ENCODE measurements around the gene EFNA4. TPM values are rescaled to one million over a fixed set of nuclear protein-coding genes. Genes with fewer than 3 reads are reported as not detected.
A peak's percentile ranks its signal among the peaks of the same experiment; 100 is the strongest.

EFNA4 gene
- total and polyA plus RNA-seq, 4 donors = 1.8 to 4.7 (median 3.3) TPM

- TF ChIP-seq, protein P1, sequence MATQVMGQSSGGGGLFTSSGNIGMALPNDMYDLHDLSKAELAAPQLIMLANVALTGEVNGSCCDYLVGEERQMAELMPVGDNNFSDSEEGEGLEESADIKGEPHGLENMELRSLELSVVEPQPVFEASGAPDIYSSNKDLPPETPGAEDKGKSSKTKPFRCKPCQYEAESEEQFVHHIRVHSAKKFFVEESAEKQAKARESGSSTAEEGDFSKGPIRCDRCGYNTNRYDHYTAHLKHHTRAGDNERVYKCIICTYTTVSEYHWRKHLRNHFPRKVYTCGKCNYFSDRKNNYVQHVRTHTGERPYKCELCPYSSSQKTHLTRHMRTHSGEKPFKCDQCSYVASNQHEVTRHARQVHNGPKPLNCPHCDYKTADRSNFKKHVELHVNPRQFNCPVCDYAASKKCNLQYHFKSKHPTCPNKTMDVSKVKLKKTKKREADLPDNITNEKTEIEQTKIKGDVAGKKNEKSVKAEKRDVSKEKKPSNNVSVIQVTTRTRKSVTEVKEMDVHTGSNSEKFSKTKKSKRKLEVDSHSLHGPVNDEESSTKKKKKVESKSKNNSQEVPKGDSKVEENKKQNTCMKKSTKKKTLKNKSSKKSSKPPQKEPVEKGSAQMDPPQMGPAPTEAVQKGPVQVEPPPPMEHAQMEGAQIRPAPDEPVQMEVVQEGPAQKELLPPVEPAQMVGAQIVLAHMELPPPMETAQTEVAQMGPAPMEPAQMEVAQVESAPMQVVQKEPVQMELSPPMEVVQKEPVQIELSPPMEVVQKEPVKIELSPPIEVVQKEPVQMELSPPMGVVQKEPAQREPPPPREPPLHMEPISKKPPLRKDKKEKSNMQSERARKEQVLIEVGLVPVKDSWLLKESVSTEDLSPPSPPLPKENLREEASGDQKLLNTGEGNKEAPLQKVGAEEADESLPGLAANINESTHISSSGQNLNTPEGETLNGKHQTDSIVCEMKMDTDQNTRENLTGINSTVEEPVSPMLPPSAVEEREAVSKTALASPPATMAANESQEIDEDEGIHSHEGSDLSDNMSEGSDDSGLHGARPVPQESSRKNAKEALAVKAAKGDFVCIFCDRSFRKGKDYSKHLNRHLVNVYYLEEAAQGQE (IDR thresholded peaks at IDR 0.05) = peak; percentile 57
- TF ChIP-seq JUND (IDR thresholded peaks at IDR 0.05) = peak in 1 of 2 donors; percentile 50
- peak; percentile 48 for TF ChIP-seq TAF1 (conservative IDR thresholded peaks at IDR 0.05)
- no peak for TF ChIP-seq NR2F2 (IDR thresholded peaks at IDR 0.05)
- peak; percentile 97 for TF ChIP-seq SP1 (IDR thresholded peaks at IDR 0.05)
These were observed 44.0 kb downstream of the EFNA4 start (continued) for GRCh38 chr1:155107309-155108264.

DNA sequence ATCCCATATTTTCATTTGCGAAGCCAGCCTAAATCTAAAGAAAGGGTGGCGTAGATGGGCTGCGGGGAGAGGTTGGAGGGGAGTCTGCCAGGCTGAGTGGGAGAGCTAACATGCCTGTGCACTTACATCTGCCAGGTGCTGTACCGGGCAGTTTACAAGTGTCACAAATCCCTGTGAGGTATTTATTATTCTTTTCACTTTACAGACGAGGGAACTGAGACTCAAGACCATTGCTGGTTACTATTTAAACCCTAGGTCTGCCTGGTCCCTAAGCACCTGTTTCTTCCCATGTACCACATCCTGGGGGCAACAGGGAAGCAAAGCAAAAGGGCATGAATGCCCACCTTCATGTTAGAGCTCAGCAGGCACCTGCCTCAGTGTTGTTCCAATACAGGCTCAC, 44.8 kb downstream of the EFNA4 start:
- TF ChIP-seq FOXA2 (IDR thresholded peaks at IDR 0.05) (no peak), ZBTB33 (IDR thresholded peaks at IDR 0.05) (no peak), GABPA (IDR thresholded peaks at IDR 0.05 in 1 of 2, conservative IDR thresholded peaks at IDR 0.05 in 1 of 2) (no peak), SP1 (IDR thresholded peaks at IDR 0.05) (no peak), RAD21 (IDR thresholded peaks at IDR 0.05) (no peak), EGR1 (IDR thresholded peaks at IDR 0.05; ENCODE audit: low read depth in 2 of 2) (no peak), FOXA1 (IDR thresholded peaks at IDR 0.05) (no peak), RXRA (IDR thresholded peaks at IDR 0.05) (no peak), YY1 (IDR thresholded peaks at IDR 0.05) (no peak), NR2F2 (IDR thresholded peaks at IDR 0.05) (no peak), JUND (IDR thresholded peaks at IDR 0.05) (no peak), HNF4A (conservative IDR thresholded peaks at IDR 0.05) (no peak), MAX (IDR thresholded peaks at IDR 0.05) (no peak), TAF1 (conservative IDR thresholded peaks at IDR 0.05) (no peak), HNF4G (IDR thresholded peaks at IDR 0.05) (no peak)
- TF ChIP-seq, protein P2, sequence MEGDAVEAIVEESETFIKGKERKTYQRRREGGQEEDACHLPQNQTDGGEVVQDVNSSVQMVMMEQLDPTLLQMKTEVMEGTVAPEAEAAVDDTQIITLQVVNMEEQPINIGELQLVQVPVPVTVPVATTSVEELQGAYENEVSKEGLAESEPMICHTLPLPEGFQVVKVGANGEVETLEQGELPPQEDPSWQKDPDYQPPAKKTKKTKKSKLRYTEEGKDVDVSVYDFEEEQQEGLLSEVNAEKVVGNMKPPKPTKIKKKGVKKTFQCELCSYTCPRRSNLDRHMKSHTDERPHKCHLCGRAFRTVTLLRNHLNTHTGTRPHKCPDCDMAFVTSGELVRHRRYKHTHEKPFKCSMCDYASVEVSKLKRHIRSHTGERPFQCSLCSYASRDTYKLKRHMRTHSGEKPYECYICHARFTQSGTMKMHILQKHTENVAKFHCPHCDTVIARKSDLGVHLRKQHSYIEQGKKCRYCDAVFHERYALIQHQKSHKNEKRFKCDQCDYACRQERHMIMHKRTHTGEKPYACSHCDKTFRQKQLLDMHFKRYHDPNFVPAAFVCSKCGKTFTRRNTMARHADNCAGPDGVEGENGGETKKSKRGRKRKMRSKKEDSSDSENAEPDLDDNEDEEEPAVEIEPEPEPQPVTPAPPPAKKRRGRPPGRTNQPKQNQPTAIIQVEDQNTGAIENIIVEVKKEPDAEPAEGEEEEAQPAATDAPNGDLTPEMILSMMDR (IDR thresholded peaks at IDR 0.05; ENCODE audit: low read depth, low read length, missing input control) = no peak
- TF ChIP-seq, protein P1 (IDR thresholded peaks at IDR 0.05) = no peak
- TF ChIP-seq, protein P3, sequence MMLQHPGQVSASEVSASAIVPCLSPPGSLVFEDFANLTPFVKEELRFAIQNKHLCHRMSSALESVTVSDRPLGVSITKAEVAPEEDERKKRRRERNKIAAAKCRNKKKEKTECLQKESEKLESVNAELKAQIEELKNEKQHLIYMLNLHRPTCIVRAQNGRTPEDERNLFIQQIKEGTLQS (IDR thresholded peaks at IDR 0.05) = no peak
- Histone ChIP-seq H3K4me3 (ENCODE audit: low read depth in 1 of 3, low read length in 3 of 3) (peak overlapping the region; percentile 5 to 35 (median 30)), H3K36me3 (ENCODE audit: control insufficient read depth in 4 of 4, insufficient read depth in 3 of 4, low read depth in 1 of 4, low read length in 3 of 4) (no peaks in the 10 kb centered on the region), H3K9ac (ENCODE audit: low read depth in 1 of 2, low read length in 2 of 2) (peak overlapping the region; percentile 96 to 97), H3K9me3 (ENCODE audit: control insufficient read depth in 4 of 4, low read length in 3 of 4) (no peaks in the 10 kb centered on the region), H3K27ac (ENCODE audit: low read depth in 1 of 2, low read length in 2 of 2) (peak overlapping the region; percentile 95 to 100), H3K4me1 (ENCODE audit: control insufficient read depth in 4 of 4, insufficient read depth in 4 of 4, low read length in 3 of 4) (peaks cover 3 to 35% (median 14%) of the 10 kb centered on the region in 4 donors), H3K27me3 (ENCODE audit: control insufficient read depth in 4 of 4, insufficient read depth in 4 of 4, low read length in 3 of 4) (no peaks in the 10 kb centered on the region)
- WGBS = 45% methylated on average over 5 of the region's 5 CpGs
- no peak for DNase-seq (ENCODE audit: low spot score)

All from liver (tissue), 9 donors.